WTC11 (cell line): ENCODE measurements around the gene MACROH2A2. TPM values are rescaled to one million over a fixed set of nuclear protein-coding genes. Genes with fewer than 3 reads are reported as not detected.

Experiments used
- ATAC-seq: fragments of 200-7000 bp; cut with Tn5 transposase; 2 replicates; pipeline ENCODE4 v1.10.0; 2021; ENCODE audit warnings: mild to moderate bottlenecking, moderate library complexity
- CTCF ChIA-PET: fragments of 300-600 bp; sonication (Branson Sonifier 250); formaldehyde crosslinking; loops from one replicate; lab custom pipeline; 2021; ENCODE audit warnings: antibody characterized with exemption; lab: Charles Lee
- POLR2A ChIA-PET: fragments of 350-600 bp; sonication (Branson Sonifier 250); formaldehyde crosslinking; loops from one replicate; lab custom pipeline; 2021; ENCODE audit warnings: antibody characterized with exemption; lab: Charles Lee
- DNase-seq: peaks from one replicate; pipeline ENCODE4 v3.0.0; 2021; ENCODE audit warnings: low spot score
- H3K27ac Mint-ChIP-seq: 2 replicates; pipeline ENCODE4 v1.8.0; 2021; ENCODE audit warnings: mixed read lengths
- H3K27me3 Mint-ChIP-seq: 2 replicates; pipeline ENCODE4 v1.8.0; 2021; ENCODE audit warnings: low read depth, mild to moderate bottlenecking, moderate library complexity, mixed read lengths
- H3K36me3 Mint-ChIP-seq: 2 replicates; pipeline ENCODE4 v1.8.0; 2021; ENCODE audit warnings: mixed read lengths
- H3K4me1 Mint-ChIP-seq: 2 replicates; pipeline ENCODE4 v1.8.0; 2022; ENCODE audit warnings: mixed read lengths
- H3K4me3 Mint-ChIP-seq: 2 replicates; pipeline ENCODE4 v1.8.0; 2021; ENCODE audit warnings: mild to moderate bottlenecking, moderate library complexity, mixed read lengths
- H3K9me3 Mint-ChIP-seq: 2 replicates; pipeline ENCODE4 v1.8.0; 2021; ENCODE audit warnings: mixed read lengths
- FOXJ3 ChIP-seq: sonication (generic); formaldehyde crosslinking; IDR thresholded peaks from 2 replicates; pipeline ENCODE4 v1.9.0; 2021; ENCODE audit warnings: missing genetic modification reagents, mild to moderate bottlenecking, borderline replicate concordance
- FOXK1 ChIP-seq: sonication (generic); formaldehyde crosslinking; IDR thresholded peaks from 2 replicates; pipeline ENCODE4 v1.8.0; 2022; ENCODE audit warnings: mild to moderate bottlenecking, moderate library complexity, missing genetic modification reagents
- GABPB1 ChIP-seq: sonication (generic); formaldehyde crosslinking; IDR thresholded peaks from 2 replicates; pipeline ENCODE4 v1.8.1; 2023; ENCODE audit warnings: mild to moderate bottlenecking, missing genetic modification reagents
- GRHL2 ChIP-seq: fragments of 250-450 bp; sonication (Bioruptor Pico); IDR thresholded peaks from 2 replicates; pipeline ENCODE4 v1.8.0; 2022; ENCODE audit warnings: mild to moderate bottlenecking, moderate library complexity; ENCODE audit not compliant: insufficient replicate concordance, severe bottlenecking
- MXD4 ChIP-seq: fragments of 250-450 bp; sonication (Bioruptor Pico); IDR thresholded peaks from 2 replicates; pipeline ENCODE4 v1.8.0; 2021; ENCODE audit warnings: mild to moderate bottlenecking, moderate library complexity, borderline replicate concordance
- MYBL2 ChIP-seq: sonication (generic); formaldehyde crosslinking; IDR thresholded peaks from 2 replicates; pipeline ENCODE4 v1.8.1; 2023; ENCODE audit warnings: mild to moderate bottlenecking, moderate library complexity, missing genetic modification reagents
- NFYB ChIP-seq: sonication (generic); formaldehyde crosslinking; conservative IDR thresholded peaks from 2 replicates; pipeline ENCODE4 v1.8.0; 2022; ENCODE audit warnings: low read depth, missing genetic modification reagents
- RELA ChIP-seq: sonication (generic); formaldehyde crosslinking; IDR thresholded peaks from 2 replicates; pipeline ENCODE4 v1.8.1; 2022; ENCODE audit warnings: missing genetic modification reagents, mild to moderate bottlenecking, borderline replicate concordance
- SP1 ChIP-seq: sonication (generic); formaldehyde crosslinking; conservative IDR thresholded peaks from 2 replicates; pipeline ENCODE4 v1.8.1; 2022; ENCODE audit warnings: missing genetic modification reagents
- TCF7 ChIP-seq: sonication (generic); formaldehyde crosslinking; IDR thresholded peaks from 2 replicates; pipeline ENCODE4 v1.8.0; 2022; ENCODE audit warnings: mild to moderate bottlenecking, low read depth, missing genetic modification reagents, moderate library complexity
- TEAD4 ChIP-seq: sonication (generic); formaldehyde crosslinking; IDR thresholded peaks from 2 replicates; pipeline ENCODE4 v1.8.0; 2022; ENCODE audit warnings: mild to moderate bottlenecking, missing genetic modification reagents
- ZNF138 ChIP-seq: sonication (generic); formaldehyde crosslinking; conservative IDR thresholded peaks from 2 replicates; pipeline ENCODE4 v1.8.1; 2022; ENCODE audit warnings: mild to moderate bottlenecking, moderate library complexity, missing genetic modification reagents
- total RNA-seq: library from RNA; stranded (reverse); gene quantifications from 3 replicates; pipeline ENCODE4 v1.2.3, GENCODE V29; 2021
- TF ChIP-seq, protein P1 (sequence below): sonication (generic); formaldehyde crosslinking; IDR thresholded peaks from 2 replicates; pipeline ENCODE4 v1.8.1; 2023; ENCODE audit warnings: mild to moderate bottlenecking, missing genetic modification reagents
- TF ChIP-seq, protein P2 (sequence below): sonication (generic); formaldehyde crosslinking; IDR thresholded peaks from 2 replicates; pipeline ENCODE4 v1.8.0; 2022; ENCODE audit warnings: mild to moderate bottlenecking, missing genetic modification reagents
- TF ChIP-seq, protein P3 (sequence below): sonication (generic); formaldehyde crosslinking; IDR thresholded peaks from 2 replicates; pipeline ENCODE4 v1.8.0; 2022; ENCODE audit warnings: mild to moderate bottlenecking, missing genetic modification reagents
- TF ChIP-seq, protein P4 (sequence below): sonication (generic); formaldehyde crosslinking; IDR thresholded peaks from 2 replicates; pipeline ENCODE4 v1.8.1; 2023; ENCODE audit warnings: mild to moderate bottlenecking, missing genetic modification reagents, moderate library complexity
- TF ChIP-seq, protein P5 (sequence below): sonication (generic); formaldehyde crosslinking; IDR thresholded peaks from 2 replicates; pipeline ENCODE4 v1.8.0; 2022; ENCODE audit warnings: mild to moderate bottlenecking, missing genetic modification reagents
- TF ChIP-seq, protein P6 (sequence below): sonication (generic); formaldehyde crosslinking; IDR thresholded peaks from 2 replicates; pipeline ENCODE4 v1.8.1; 2022; ENCODE audit warnings: mild to moderate bottlenecking, moderate library complexity, missing genetic modification reagents
- TF ChIP-seq, protein P7 (sequence below): sonication (generic); formaldehyde crosslinking; IDR thresholded peaks from 2 replicates; pipeline ENCODE4 v1.8.0; 2022; ENCODE audit warnings: mild to moderate bottlenecking, missing genetic modification reagents
- TF ChIP-seq, protein P8 (sequence below): sonication (generic); formaldehyde crosslinking; IDR thresholded peaks from 2 replicates; pipeline ENCODE4 v1.8.0; 2023; ENCODE audit warnings: missing genetic modification reagents

MACROH2A2 gene
- total RNA-seq, 1 experiment from 2014 or later: 35.4 TPM

DNA sequence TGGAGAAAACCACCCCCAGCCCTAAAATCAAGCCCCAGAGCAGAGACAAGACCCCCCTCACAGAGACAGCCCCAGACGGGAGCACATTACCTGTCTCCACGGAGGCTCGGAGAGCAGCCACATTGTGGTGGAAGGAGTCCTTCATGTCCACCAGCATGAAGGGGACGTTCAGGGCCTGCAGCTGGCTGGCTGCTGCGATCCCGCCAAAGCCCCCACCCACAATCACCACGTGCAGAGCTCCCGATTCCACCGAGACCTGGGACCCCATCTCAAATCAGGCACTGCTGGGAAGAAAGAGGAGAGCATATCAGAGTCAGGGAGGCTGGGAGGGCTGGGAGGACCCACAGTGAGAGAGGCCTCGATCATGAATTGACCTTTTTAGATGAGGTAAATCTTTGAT is 71.2 kb downstream of the MACROH2A2 start:
- H3K9me3 Mint-ChIP-seq: peaks cover 3% of the 10 kb centered on the region
- POLR2A ChIA-PET: interaction anchor here (1.7 kb wide), 1 partner anchor 16 kb away, joined by 3 read pairs; no protein-coding TSS in a partner anchor
- CTCF ChIA-PET: interaction anchor here (0.9 to 2.3 kb wide), 3 partner anchors 8 to 22 kb away, joined by 3 to 10 read pairs (median 4); partner anchors contain the start of gene TYSND1
- no peaks in the 10 kb centered on the region for H3K27me3 Mint-ChIP-seq
- no peak for TF ChIP-seq GABPB1
- DNase-seq (no peak), ATAC-seq (no peak)
- peaks cover 6% of the 10 kb centered on the region; the same call in 1 of the 2 replicates for H3K4me1 Mint-ChIP-seq
- H3K4me3 Mint-ChIP-seq: no peak overlapping the region
- no peak overlapping the region for H3K27ac Mint-ChIP-seq
- H3K36me3 Mint-ChIP-seq: no peaks in the 10 kb centered on the region; the same call in 1 of the 2 replicates

DNA sequence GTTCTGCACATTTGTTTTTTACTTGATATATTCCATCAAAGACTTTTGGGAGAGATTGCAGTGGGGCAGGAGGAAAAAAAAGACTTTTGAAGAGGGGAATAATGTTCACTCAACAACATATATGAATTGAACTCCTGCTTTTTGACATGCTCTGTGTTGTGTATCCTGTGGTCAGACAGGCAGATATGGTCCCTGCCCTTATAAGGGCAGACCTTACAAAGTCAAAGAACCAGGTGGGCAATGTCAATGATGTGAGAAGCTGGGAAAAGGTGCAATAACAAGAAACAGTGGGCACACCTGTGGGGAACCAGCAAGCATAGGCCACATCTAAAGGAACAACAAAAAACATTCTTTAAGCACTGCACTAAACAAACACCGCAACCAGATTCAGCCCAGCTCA is 71.8 kb downstream of the MACROH2A2 start:
- no peak overlapping the region for H3K4me3 Mint-ChIP-seq
- H3K27ac Mint-ChIP-seq: no peak overlapping the region
- peaks cover 6% of the 10 kb centered on the region; the same call in 1 of the 2 replicates for H3K4me1 Mint-ChIP-seq
- TF ChIP-seq, protein P1, sequence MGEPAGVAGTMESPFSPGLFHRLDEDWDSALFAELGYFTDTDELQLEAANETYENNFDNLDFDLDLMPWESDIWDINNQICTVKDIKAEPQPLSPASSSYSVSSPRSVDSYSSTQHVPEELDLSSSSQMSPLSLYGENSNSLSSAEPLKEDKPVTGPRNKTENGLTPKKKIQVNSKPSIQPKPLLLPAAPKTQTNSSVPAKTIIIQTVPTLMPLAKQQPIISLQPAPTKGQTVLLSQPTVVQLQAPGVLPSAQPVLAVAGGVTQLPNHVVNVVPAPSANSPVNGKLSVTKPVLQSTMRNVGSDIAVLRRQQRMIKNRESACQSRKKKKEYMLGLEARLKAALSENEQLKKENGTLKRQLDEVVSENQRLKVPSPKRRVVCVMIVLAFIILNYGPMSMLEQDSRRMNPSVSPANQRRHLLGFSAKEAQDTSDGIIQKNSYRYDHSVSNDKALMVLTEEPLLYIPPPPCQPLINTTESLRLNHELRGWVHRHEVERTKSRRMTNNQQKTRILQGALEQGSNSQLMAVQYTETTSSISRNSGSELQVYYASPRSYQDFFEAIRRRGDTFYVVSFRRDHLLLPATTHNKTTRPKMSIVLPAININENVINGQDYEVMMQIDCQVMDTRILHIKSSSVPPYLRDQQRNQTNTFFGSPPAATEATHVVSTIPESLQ (CRISPR knock-in tag): no peak
- TF ChIP-seq SP1 (CRISPR knock-in tag): no peak
- TF ChIP-seq, protein P2, sequence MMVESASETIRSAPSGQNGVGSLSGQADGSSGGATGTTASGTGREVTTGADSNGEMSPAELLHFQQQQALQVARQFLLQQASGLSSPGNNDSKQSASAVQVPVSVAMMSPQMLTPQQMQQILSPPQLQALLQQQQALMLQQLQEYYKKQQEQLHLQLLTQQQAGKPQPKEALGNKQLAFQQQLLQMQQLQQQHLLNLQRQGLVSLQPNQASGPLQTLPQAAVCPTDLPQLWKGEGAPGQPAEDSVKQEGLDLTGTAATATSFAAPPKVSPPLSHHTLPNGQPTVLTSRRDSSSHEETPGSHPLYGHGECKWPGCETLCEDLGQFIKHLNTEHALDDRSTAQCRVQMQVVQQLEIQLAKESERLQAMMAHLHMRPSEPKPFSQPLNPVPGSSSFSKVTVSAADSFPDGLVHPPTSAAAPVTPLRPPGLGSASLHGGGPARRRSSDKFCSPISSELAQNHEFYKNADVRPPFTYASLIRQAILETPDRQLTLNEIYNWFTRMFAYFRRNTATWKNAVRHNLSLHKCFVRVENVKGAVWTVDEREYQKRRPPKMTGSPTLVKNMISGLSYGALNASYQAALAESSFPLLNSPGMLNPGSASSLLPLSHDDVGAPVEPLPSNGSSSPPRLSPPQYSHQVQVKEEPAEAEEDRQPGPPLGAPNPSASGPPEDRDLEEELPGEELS (CRISPR knock-in tag): no peak
- TF ChIP-seq, protein P3, sequence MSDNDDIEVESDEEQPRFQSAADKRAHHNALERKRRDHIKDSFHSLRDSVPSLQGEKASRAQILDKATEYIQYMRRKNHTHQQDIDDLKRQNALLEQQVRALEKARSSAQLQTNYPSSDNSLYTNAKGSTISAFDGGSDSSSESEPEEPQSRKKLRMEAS (CRISPR knock-in tag): no peak
- TF ChIP-seq ZNF138 (CRISPR knock-in tag): no peak
- no peak for TF ChIP-seq GRHL2 (CRISPR knock-in tag)
- TF ChIP-seq FOXJ3: no peak
- no peak for TF ChIP-seq MXD4 (CRISPR knock-in tag)
- TF ChIP-seq, protein P4, sequence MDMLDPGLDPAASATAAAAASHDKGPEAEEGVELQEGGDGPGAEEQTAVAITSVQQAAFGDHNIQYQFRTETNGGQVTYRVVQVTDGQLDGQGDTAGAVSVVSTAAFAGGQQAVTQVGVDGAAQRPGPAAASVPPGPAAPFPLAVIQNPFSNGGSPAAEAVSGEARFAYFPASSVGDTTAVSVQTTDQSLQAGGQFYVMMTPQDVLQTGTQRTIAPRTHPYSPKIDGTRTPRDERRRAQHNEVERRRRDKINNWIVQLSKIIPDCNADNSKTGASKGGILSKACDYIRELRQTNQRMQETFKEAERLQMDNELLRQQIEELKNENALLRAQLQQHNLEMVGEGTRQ: no peak
- no peak for TF ChIP-seq TCF7
- TF ChIP-seq, protein P5, sequence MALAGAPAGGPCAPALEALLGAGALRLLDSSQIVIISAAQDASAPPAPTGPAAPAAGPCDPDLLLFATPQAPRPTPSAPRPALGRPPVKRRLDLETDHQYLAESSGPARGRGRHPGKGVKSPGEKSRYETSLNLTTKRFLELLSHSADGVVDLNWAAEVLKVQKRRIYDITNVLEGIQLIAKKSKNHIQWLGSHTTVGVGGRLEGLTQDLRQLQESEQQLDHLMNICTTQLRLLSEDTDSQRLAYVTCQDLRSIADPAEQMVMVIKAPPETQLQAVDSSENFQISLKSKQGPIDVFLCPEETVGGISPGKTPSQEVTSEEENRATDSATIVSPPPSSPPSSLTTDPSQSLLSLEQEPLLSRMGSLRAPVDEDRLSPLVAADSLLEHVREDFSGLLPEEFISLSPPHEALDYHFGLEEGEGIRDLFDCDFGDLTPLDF (CRISPR knock-in tag): no peak
- TF ChIP-seq, protein P6, sequence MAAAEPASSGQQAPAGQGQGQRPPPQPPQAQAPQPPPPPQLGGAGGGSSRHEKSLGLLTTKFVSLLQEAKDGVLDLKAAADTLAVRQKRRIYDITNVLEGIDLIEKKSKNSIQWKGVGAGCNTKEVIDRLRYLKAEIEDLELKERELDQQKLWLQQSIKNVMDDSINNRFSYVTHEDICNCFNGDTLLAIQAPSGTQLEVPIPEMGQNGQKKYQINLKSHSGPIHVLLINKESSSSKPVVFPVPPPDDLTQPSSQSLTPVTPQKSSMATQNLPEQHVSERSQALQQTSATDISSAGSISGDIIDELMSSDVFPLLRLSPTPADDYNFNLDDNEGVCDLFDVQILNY: no peak
- no peak for TF ChIP-seq RELA (CRISPR knock-in tag)
- ChIA-PET POLR2A (no interaction called here), CTCF (no interaction called here)
- no peaks in the 10 kb centered on the region for H3K27me3 Mint-ChIP-seq
- DNase-seq (no peak), ATAC-seq (no peak)
- H3K36me3 Mint-ChIP-seq: no peaks in the 10 kb centered on the region; the same call in 1 of the 2 replicates
- peaks cover 3% of the 10 kb centered on the region for H3K9me3 Mint-ChIP-seq

DNA sequence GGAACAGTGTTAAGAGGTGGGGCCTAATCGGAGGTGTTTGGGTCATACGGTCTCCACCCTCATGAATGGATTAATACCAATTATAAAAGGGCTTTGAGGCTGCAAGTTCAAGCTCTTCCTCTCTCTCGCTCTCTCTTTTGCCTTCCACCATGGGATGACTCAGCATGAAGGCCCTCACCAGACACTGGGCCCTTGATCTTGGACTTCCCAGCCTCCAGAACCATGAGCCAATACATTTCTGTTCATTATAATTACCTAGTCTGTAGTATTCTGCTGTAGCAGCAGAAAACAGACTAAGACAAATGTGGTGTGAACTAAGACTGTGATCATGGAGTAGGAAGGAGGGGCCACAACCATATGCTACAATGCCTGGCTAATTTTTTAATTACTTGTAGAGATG is 72.3 kb downstream of the MACROH2A2 start:
- ATAC-seq: no peak
- ChIA-PET POLR2A (no interaction called here), CTCF (interaction anchor here (0.7 to 1.8 kb wide), 2 partner anchors 8 to 254 kb away, joined by 3 to 5 read pairs; no protein-coding TSS in a partner anchor)
- Mint-ChIP-seq H3K27ac (no peak overlapping the region), H3K9me3 (peaks cover 3% of the 10 kb centered on the region), H3K36me3 (no peaks in the 10 kb centered on the region; the same call in 1 of the 2 replicates), H3K4me3 (no peak overlapping the region), H3K4me1 (peaks cover 6% of the 10 kb centered on the region; the same call in 1 of the 2 replicates), H3K27me3 (no peaks in the 10 kb centered on the region)
- no peak for DNase-seq
- TF ChIP-seq FOXJ3 (no peak), MYBL2 (CRISPR knock-in tag) (no peak), FOXK1 (CRISPR knock-in tag) (no peak), NFYB (CRISPR knock-in tag) (no peak), GRHL2 (CRISPR knock-in tag) (no peak), TEAD4 (CRISPR knock-in tag) (no peak)
- TF ChIP-seq, protein P5 (CRISPR knock-in tag): no peak
- TF ChIP-seq, protein P7, sequence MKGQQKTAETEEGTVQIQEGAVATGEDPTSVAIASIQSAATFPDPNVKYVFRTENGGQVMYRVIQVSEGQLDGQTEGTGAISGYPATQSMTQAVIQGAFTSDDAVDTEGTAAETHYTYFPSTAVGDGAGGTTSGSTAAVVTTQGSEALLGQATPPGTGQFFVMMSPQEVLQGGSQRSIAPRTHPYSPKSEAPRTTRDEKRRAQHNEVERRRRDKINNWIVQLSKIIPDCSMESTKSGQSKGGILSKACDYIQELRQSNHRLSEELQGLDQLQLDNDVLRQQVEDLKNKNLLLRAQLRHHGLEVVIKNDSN: no peak
- TF ChIP-seq, protein P8, sequence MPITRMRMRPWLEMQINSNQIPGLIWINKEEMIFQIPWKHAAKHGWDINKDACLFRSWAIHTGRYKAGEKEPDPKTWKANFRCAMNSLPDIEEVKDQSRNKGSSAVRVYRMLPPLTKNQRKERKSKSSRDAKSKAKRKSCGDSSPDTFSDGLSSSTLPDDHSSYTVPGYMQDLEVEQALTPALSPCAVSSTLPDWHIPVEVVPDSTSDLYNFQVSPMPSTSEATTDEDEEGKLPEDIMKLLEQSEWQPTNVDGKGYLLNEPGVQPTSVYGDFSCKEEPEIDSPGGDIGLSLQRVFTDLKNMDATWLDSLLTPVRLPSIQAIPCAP (CRISPR knock-in tag): no peak
